Small intestine (tissue), 7 donors: ENCODE results near the gene PTPRJ. TPM values are rescaled to one million over a fixed set of nuclear protein-coding genes. Genes with fewer than 3 reads are reported as not detected.
A peak's percentile ranks its signal among the peaks of the same experiment; 100 is the strongest.

Experiments
- DNase-seq, 2 donors: peaks; one replicate each; pipeline versions ENCODE4 v3.0.0 to v3.0.0-alpha.2; 2013
- FAIRE-seq: peaks from 2 replicates; lab custom pipeline; 2012; peaks lifted over from hg19 to GRCh38; lab: Jason Lieb, UNC
- H3K27ac ChIP-seq, 3 donors: one replicate each; pipeline ENCODE4 v1.5.1; 2013; ENCODE audit warnings: low read length in 2 of 3, mild to moderate bottlenecking in 2 of 3, control low read depth in 1 of 3, inconsistent platforms in 1 of 3, low read depth in 1 of 3, moderate library complexity in 1 of 3
- H3K27me3 ChIP-seq, 3 donors: one replicate each; pipeline ENCODE4 v1.6.1; 2013; ENCODE audit warnings: low read length in 3 of 3, inconsistent platforms in 1 of 3; ENCODE audit not compliant: control insufficient read depth in 3 of 3, insufficient read depth in 3 of 3
- H3K36me3 ChIP-seq, 3 donors: one replicate each; pipeline ENCODE4 v1.6.1; 2013; ENCODE audit warnings: low read length in 3 of 3, inconsistent platforms in 1 of 3, low read depth in 1 of 3, mild to moderate bottlenecking in 1 of 3, moderate library complexity in 1 of 3; ENCODE audit not compliant: control insufficient read depth in 3 of 3, insufficient read depth in 2 of 3
- H3K4me1 ChIP-seq, 3 donors: one replicate each; pipeline ENCODE4 v1.6.1; 2013; ENCODE audit warnings: low read length in 2 of 3, inconsistent platforms in 1 of 3, low read depth in 1 of 3, mild to moderate bottlenecking in 1 of 3, moderate library complexity in 1 of 3; ENCODE audit not compliant: control insufficient read depth in 3 of 3, insufficient read depth in 2 of 3
- H3K4me3 ChIP-seq, 3 donors: one replicate each; pipeline ENCODE4 v1.5.1; 2013; ENCODE audit warnings: low read length in 3 of 3, control low read depth in 1 of 3, inconsistent platforms in 1 of 3, low read depth in 1 of 3, mild to moderate bottlenecking in 1 of 3, moderate library complexity in 1 of 3
- H3K9me3 ChIP-seq, 2 donors: one replicate each; pipeline ENCODE4 v1.6.1; 2013; ENCODE audit warnings: low read depth in 1 of 2, low read length in 1 of 2; ENCODE audit not compliant: control insufficient read depth in 2 of 2, insufficient read depth in 1 of 2
- WGBS, 3 donors: extraction: QIAGEN DNeasy Blood & Tissue Kit; methylation state at CpG; one replicate each; pipeline ENCODE4 v1.1.7; 2013; 5-methylcytosine and 5-hydroxymethylcytosine counted together
- polyA plus RNA-seq, 4 donors: library from polyadenylated mRNA; stranded (reverse) in 3 of 4; unstranded in 1 of 4; fragments of 200-250 nt in 3 of 4; fragments of 120-200 nt in 1 of 4; gene quantifications; one replicate each; pipeline versions ENCODE4 v1.2.1 to v1.2.3, GENCODE V29; 2013
- donor health status: healthy with polysubstance abuse.
- donor health status: control.
- donor health status: control.
- donor health status: Bipolar disorder and iron deficiency.
- donor health status: healthy.

PTPRJ gene
- polyA plus RNA-seq, 4 donors, result 4.9 to 31.4 (median 7.3) TPM

GRCh38 chr11:48094643-48095339, 114.4 kb downstream of the PTPRJ start:
- no peaks in the 10 kb centered on the region for H3K9me3 ChIP-seq
- WGBS, 3 donors, result 77 to 83% (median 80%) methylated on average over 9 of the region's 9 CpGs
- peak overlapping the region; percentile 24 to 81 (median 78) for H3K27ac ChIP-seq
- H3K4me1 ChIP-seq, result peaks cover 14 to 59% (median 20%) of the 10 kb centered on the region in 3 donors
- no peak for DNase-seq
- H3K36me3 ChIP-seq, result peaks cover 0 to 9% (median 0%) of the 10 kb centered on the region in 3 donors
- H3K4me3 ChIP-seq, result no peak overlapping the region
- no peaks in the 10 kb centered on the region for H3K27me3 ChIP-seq
- FAIRE-seq, result no peak

- H3K27me3 ChIP-seq, result no peaks in the 10 kb centered on the region
- FAIRE-seq, result no peak
- no peak overlapping the region for H3K27ac ChIP-seq
- peaks cover 14 to 57% (median 20%) of the 10 kb centered on the region in 3 donors for H3K4me1 ChIP-seq
- H3K36me3 ChIP-seq, result peaks cover 0 to 2% (median 0%) of the 10 kb centered on the region in 3 donors
- H3K4me3 ChIP-seq, result no peak overlapping the region
- no peak for DNase-seq
- no peaks in the 10 kb centered on the region for H3K9me3 ChIP-seq
- 66 to 81% (median 81%) methylated on average over 12 of the region's 12 CpGs for WGBS, 3 donors
Measured at GRCh38 chr11:48095779-48096470, 115.6 kb downstream of the PTPRJ start.

GRCh38 chr11:48096588-48097525, 116.5 kb downstream of the PTPRJ start:
- 87 to 89% (median 88%) methylated on average over 6 of the region's 6 CpGs for WGBS, 3 donors
- no peak overlapping the region for H3K4me3 ChIP-seq
- FAIRE-seq (no peak), DNase-seq (no peak)
- no peaks in the 10 kb centered on the region for H3K36me3 ChIP-seq
- H3K4me1 ChIP-seq, result peaks cover 18 to 57% (median 23%) of the 10 kb centered on the region in 3 donors
- no peaks in the 10 kb centered on the region for H3K9me3 ChIP-seq
- no peaks in the 10 kb centered on the region for H3K27me3 ChIP-seq
- no peak overlapping the region for H3K27ac ChIP-seq

GRCh38 chr11:48098024-48098423, 117.7 kb downstream of the PTPRJ start:
- no peak for DNase-seq
- Histone ChIP-seq H3K36me3 (no peaks in the 10 kb centered on the region), H3K9me3 (no peaks in the 10 kb centered on the region), H3K27me3 (no peaks in the 10 kb centered on the region), H3K27ac (no peak overlapping the region), H3K4me1 (peaks cover 18 to 58% (median 22%) of the 10 kb centered on the region in 3 donors), H3K4me3 (no peak overlapping the region)
- FAIRE-seq, result no peak
- 80 to 94% (median 89%) methylated on average over 6 of the region's 6 CpGs for WGBS, 3 donors

- Histone ChIP-seq H3K4me1 (peaks cover 11 to 60% (median 23%) of the 10 kb centered on the region in 3 donors), H3K27me3 (no peaks in the 10 kb centered on the region), H3K4me3 (no peak overlapping the region), H3K27ac (no peak overlapping the region), H3K36me3 (no peaks in the 10 kb centered on the region), H3K9me3 (no peaks in the 10 kb centered on the region)
- no peak for DNase-seq
- FAIRE-seq, result no peak
- WGBS, 3 donors, result 92 to 97% (median 94%) methylated on average over 6 of the region's 6 CpGs
Measured at GRCh38 chr11:48099916-48100446, 119.6 kb downstream of the PTPRJ start.

GRCh38 chr11:48101044-48101733, 120.8 kb downstream of the PTPRJ start:
- no peak for FAIRE-seq
- Histone ChIP-seq H3K27me3 (no peaks in the 10 kb centered on the region), H3K4me3 (no peak overlapping the region), H3K9me3 (no peaks in the 10 kb centered on the region), H3K27ac (peak overlapping the region; percentile 13 to 85 (median 52)), H3K4me1 (peaks cover 16 to 56% (median 20%) of the 10 kb centered on the region in 3 donors), H3K36me3 (no peaks in the 10 kb centered on the region)
- peak; percentile 40 to 42 for DNase-seq
- 52 to 74% (median 65%) methylated on average over 11 of the region's 11 CpGs for WGBS, 3 donors

- H3K27me3 ChIP-seq, result no peaks in the 10 kb centered on the region
- FAIRE-seq (no peak), DNase-seq (peak; percentile 76 to 77)
- H3K36me3 ChIP-seq, result no peaks in the 10 kb centered on the region
- WGBS, 3 donors, result 36 to 55% (median 49%) methylated on average over 6 of the region's 6 CpGs
- H3K27ac ChIP-seq, result peak overlapping the region in 2 of 3 donors; percentile 52 to 85
- H3K4me3 ChIP-seq, result no peak overlapping the region
- no peaks in the 10 kb centered on the region for H3K9me3 ChIP-seq
- peaks cover 13 to 49% (median 18%) of the 10 kb centered on the region in 3 donors for H3K4me1 ChIP-seq
Measured at GRCh38 chr11:48101958-48102357, 121.6 kb downstream of the PTPRJ start.
